GM18951 (cell line): ENCODE data around the gene GBP3.
"Not testable (repeated sequence)": the region's sequence is repeated elsewhere in the genome, so short reads cannot be mapped to it uniquely, and the experiment has no call there.

Experiments
- POLR2A ChIP-seq: IDR thresholded peaks from 4 replicates; pipeline ENCODE4 v1.6.1; 2011; ENCODE audit warnings: mild to moderate bottlenecking; ENCODE audit not compliant: insufficient read length, insufficient read depth; ENCODE audit errors: extremely low read depth
- in situ Hi-C: fragments of 300-500 bp; cut with MboI; formaldehyde crosslinking; loops from one replicate; pipeline ENCODE4 v1.12.0; 2022; ENCODE audit warnings: low sequenced_read_pairs, mixed read lengths, inconsistent platforms; ENCODE audit not compliant: unreplicated experiment

The GBP3 gene

GRCh38 chr1:89022167-89022959 is at the start of gene GBP3:
TSS of gene GBP3 (minus strand) at chr1:89022866. CDS start at chr1:89020721, 2,145 bp downstream.
- in situ Hi-C loops: no loop called here
- TF ChIP-seq POLR2A: no peak

GRCh38 chr1:89070509-89070908 is 47.8 kb upstream of the GBP3 start:
- in situ Hi-C loops: no loop called here
- no peak for TF ChIP-seq POLR2A

GRCh38 chr1:89069951-89070350 is 47.3 kb upstream of the GBP3 start:
- in situ Hi-C loops: no loop called here
- no peak for TF ChIP-seq POLR2A

GRCh38 chr1:89068291-89068690 is 45.6 kb upstream of the GBP3 start:
- in situ Hi-C loops: no loop called here

GRCh38 chr1:89065079-89065868 is 42.6 kb upstream of the GBP3 start, which contains the start of gene GBP1:
TSS of gene GBP1 (minus strand) at chr1:89065208. CDS start at chr1:89063234, 1,974 bp downstream.
- peak; percentile 10 for TF ChIP-seq POLR2A
- in situ Hi-C loops: no loop called here

More at GRCh38 chr1:89068291-89068690, 45.6 kb upstream of the GBP3 start:
- no peak for TF ChIP-seq POLR2A

- in situ Hi-C loops: no loop called here
- peak; percentile 18 for TF ChIP-seq POLR2A
These were observed 42.0 kb upstream of the GBP3 start for GRCh38 chr1:89064632-89065031.

- in situ Hi-C loops: no loop called here
- TF ChIP-seq POLR2A: no peak
These were observed 40.4 kb upstream of the GBP3 start for GRCh38 chr1:89063094-89063493.

GRCh38 chr1:89060091-89060490 is 37.4 kb upstream of the GBP3 start:
- in situ Hi-C loops: no loop called here
- TF ChIP-seq POLR2A: no peak

- in situ Hi-C loops: no loop called here
- no peak for TF ChIP-seq POLR2A
These were observed 29.3 kb upstream of the GBP3 start for GRCh38 chr1:89051955-89052312.

- in situ Hi-C loops: no loop called here
- TF ChIP-seq POLR2A: no peak
These were observed 28.8 kb upstream of the GBP3 start for GRCh38 chr1:89051300-89051954.

- in situ Hi-C loops: no loop called here
- TF ChIP-seq POLR2A: no peak
These were observed 28.0 kb upstream of the GBP3 start for GRCh38 chr1:89050649-89051033.

- in situ Hi-C loops: not testable (repeated sequence)
These were observed 27.4 kb upstream of the GBP3 start for GRCh38 chr1:89049901-89050648.

GRCh38 chr1:89049187-89049586 is 26.5 kb upstream of the GBP3 start:
- in situ Hi-C loops: not testable (repeated sequence)
